Endometrial microvascular endothelial cells (primary cell): Measurements from ENCODE around the gene RTCA. TPM values are rescaled to one million over a fixed set of nuclear protein-coding genes. Genes with fewer than 3 reads are reported as not detected.
"Not testable (repeated sequence)": the region's sequence is repeated elsewhere in the genome, so short reads cannot be mapped to it uniquely, and the experiment has no call there.

Experiments used
- in situ Hi-C: cut with HindIII; loops from 2 replicates; pipeline ENCODE4 v1.10.0; 2017; ENCODE audit warnings: low sequenced_read_pairs, low pct_unique_long_range_greater_than_20kb; ENCODE audit errors: inconsistent ontology term
- total RNA-seq: library from RNA; depleted of rRNA; stranded (reverse); fragments of >200 nt; gene quantifications from one replicate; pipeline ENCODE4 v1.2.3, GENCODE V29; 2015; ENCODE audit errors: inconsistent ontology term

The RTCA gene
- total RNA-seq, result 42.4 TPM

DNA sequence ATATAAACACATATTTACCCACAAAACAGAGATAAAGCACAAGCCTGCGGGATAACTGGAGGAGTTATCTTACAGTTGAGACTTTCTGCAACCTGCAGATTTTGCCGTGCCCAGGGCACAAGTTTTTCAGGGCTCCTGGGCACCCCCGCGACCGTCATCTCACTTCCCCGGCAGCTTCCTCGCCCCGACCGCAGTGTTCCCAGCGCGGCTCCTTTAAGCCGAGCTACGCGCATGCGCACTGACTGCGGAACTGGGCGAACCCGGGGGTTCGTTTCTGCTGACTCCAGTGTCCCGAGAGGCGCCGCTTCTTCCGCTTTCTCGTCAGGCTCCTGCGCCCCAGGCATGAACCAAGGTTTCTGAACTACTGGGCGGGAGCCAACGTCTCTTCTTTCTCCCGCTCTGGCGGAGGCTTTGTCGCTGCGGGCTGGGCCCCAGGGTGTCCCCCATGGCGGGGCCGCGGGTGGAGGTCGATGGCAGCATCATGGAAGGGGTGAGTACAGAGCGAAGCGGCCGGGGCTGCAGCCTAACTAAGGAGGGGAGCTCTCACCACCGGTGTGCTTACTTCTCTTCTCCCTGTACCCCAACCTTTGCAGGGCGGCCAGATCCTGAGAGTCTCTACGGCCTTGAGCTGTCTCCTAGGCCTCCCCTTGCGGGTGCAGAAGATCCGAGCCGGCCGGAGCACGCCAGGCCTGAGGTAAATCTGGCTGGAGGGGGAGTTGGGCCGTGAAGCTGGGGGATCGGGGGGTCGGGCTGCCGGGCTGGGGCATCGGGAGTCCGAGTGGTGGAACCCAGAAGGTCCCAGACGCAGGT, at the start of gene RTCA:
RTCA (plus strand) TSS at position 286 of the 810 bp plus-strand sequence; CDS start at position 446, 160 bp downstream.
- in situ Hi-C loops, result no loop called here

DNA sequence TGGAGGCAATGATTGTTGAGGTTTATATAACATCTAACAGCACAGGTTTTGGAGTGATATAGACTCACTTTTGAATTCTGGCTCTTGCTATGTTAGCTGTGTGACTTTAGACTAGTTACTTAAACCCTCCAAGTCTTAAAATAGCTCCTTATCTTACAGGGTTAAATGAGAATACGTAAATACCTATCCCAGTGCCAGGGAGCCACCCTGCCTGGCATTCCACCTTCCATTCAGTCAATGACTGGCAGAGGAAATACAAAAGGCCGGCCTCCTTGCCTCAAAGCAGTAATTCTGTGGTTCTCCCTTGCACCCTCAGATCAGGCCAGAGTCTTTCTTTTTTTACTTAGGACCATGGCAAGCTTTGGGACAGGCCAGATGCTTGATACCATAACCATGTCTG, 48.2 kb upstream of the RTCA start:
- in situ Hi-C loops, result no loop called here

DNA sequence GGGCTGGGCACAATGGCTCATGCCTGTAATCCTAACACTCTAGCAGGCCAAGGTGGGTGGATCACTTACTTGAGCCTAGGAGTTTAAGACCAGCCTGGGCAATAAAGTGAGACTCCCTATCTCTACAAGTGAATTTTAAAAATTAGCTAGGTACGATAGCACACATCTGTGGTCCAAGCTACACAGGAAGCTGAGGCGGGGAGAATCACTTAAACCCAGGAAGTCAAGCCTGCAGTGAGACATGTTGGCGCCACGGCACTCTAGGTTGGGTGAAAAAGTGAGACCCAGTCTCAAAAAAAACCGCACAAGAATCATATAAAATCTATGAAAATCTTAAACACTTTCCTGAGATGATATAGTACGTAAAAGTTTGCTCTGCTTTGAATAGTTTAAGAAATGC, 46.6 kb upstream of the RTCA start:
- in situ Hi-C loops, result no loop called here

DNA sequence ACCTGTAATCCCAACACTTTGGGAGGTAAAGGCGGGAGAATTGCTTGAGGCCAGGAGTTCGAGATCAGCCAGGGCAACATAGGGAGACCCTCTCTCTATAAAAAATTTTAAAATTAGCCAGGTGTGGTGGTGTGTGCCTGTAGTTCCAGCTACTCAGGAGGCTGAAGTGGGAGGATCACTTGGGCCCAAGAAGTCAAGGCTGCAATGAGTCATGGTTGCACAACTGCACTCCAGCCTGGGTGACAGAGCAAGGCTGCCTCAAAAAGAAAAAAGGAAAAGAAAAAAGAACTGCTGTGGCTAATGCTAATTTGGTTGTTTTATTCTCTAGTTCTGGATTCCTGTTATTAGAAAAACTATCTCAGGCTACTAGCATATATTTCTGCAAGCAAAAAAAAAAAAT, 46.1 kb upstream of the RTCA start:
- in situ Hi-C loops, result no loop called here

DNA sequence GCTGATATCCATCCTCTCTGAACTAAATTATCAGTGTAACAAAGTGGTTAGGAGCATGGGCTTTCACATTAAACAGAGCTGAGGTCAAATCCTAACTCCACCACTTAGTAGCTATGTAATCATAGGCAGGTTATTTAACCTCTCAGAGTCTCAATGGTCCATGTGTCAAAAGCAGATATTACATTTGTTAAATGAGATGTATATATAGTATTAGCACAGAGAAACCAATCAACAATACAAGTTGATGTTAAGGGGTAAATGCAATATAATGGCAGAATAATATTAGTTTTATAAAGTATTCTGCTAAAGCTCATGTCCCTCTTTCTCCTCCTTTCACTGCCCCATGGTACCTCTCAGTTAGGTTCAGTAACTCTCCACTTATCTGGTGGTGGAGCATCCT, 43.6 kb upstream of the RTCA start:
- in situ Hi-C loops, result no loop called here

DNA sequence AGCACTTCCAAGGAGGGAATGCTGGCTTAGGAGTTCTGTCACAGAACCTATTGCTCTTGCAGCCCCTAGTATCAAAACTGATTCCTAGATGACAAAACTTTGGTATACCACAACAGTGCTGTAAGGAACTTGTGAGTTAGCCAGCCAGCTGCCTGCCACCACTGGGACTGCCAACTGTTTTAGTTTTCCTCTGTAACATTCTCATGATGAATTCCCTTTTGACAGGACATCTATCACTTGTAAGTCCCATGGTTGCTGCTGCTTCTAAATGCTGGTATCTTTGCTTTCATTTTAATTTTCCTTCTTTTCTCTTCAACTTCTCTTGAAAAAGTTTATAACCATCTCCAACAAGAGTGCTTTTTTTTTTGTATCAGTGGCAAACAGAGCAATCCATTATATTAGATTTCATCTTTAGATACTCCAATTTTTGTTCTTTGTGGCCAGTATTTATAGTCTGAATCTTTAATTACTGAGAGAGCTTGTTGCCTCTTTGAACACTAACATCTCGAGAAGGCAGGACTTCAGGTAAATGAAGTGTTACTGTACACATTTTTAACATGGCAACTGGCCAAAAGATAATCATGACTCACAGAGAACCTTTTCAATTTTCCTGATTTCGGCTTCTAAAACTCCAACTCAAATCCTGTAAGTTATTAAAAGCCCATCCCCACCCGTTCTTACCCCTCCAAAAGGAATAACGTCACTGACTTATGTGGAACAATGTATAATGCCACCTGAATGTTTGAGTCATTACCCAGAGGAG, 36.2 kb upstream of the RTCA start:
- in situ Hi-C loops, result no loop called here

DNA sequence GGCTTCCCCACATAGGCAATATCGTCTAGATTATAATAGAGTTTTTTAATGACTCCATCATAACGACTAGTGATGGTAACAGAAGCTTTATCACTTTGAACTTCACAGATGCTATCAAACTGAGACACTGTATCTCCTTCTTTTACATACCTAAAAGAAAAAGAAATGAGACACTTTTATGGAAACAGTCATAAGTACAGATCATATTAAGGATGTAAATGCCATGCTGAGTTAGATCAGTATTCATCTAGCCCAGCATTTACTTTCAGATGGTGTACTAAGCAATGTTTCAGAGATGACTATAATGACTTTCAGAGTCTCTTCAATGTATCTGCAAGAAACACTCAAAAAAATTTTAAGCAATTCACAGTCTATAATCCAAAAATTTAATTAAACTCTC, 35.3 kb upstream of the RTCA start:
- in situ Hi-C loops, result no loop called here

DNA sequence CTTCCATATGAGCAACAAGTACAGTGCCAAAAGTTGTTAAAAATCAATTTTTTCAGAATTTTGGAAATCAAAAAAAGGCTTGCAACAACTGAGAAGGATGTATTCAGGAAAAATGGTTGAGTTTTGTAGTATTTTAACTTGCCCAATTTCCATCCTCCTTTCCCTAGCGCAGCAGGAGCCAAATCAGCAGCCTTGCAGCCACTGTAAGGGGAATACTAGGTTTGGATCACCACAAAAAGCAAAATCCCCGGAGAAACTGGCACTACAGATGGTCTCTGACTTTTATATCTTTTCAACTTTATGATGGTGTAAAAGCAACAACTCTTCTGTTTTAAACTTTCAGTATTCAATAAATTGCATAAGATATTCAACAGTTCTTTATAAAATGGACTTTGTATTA, 34.3 kb upstream of the RTCA start:
- in situ Hi-C loops, result no loop called here

DNA sequence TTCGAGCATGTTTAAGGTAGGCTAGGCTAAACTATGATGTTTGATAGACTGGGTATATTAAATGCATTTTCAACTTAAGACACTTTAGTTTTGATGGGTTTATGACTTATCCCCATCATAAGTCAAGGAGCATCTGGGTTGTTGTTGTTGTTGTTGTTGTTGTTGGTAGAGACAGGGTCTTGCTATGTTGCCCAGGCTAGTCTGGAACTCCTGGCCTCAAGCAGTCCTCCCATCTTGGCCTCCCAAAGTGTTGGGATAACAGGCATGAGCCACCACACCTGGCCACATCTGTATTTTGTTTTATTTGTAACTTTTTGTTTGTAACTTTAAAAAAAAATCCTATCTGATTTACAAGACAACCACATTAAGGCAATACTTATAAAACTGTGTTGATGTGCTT, 33.9 kb upstream of the RTCA start:
- in situ Hi-C loops, result no loop called here

DNA sequence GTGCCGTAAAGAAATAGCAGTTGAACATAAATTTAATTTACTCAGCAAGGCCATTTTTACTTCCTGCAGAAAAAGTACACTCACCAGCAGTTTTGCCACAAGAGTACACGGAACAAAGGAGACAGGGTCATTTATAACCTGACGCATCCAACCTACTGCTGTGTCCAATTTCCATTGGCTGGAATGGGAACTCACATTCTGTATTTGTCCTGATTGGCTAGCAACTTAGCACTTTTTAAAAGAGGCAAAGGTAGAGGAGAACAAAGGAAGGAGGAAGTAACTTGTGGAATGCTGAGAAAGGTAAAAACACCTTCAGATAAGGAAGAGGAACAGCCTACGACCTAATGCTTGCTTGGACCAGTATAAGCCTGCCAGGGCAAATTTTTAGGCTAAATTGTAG, 32.5 kb upstream of the RTCA start:
- in situ Hi-C loops, result not testable (repeated sequence)

DNA sequence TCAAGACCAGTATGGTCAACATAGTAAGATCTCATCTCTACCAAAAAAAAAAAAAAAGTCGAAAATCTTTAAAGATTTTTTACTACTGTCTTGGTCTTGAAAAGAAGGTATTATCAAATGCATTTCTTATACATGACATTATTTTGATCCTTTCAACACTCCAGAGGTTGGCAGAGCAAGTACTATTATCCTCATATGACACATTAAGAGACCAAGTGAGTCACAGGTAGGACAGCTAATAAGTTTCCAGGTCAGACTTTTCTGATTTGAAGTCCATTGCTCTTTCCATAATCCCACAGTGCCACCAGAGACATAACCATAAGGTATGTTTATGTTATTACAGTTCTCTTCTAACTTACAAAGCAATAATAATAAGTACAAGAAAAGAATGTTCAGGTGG, 31.6 kb upstream of the RTCA start:
- in situ Hi-C loops, result no loop called here

DNA sequence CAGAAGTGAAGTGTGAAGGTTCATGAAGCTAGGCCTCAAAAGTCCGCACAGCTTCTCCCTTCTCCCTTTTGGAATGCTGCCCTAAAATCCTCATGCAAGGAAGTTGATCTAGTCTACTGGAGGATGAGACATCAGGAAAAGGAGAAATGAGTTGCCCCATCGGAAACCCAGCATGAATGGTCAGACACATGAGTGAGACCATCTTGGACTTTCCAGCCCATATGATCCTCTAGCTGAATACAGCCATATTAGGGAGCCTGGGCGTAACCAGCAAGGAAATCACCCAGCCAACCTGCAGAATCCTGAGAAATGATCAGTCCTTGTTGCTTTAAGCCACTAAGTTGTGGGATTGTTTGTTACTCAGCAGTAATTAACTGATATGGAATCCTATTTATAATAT, 28.9 kb upstream of the RTCA start:
- in situ Hi-C loops, result no loop called here

DNA sequence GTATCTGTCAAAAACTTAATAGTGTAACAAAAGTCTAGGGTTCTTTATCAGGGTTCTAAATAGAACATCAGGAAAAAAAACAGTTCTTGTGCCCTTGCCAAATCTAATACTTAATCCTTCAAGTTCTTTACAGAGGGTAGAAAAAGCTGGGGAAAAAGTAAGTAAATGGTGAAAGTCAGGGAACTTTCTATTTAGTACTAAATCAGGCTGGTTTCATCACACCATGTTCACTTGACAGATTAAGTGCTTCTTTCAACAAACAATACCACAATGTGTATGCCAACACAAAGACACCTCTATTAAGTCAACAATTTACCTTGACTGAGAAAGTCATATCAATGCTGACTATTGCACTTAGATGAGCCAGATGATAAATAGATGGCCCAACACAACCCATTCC, 26.1 kb upstream of the RTCA start:
- in situ Hi-C loops, result no loop called here

DNA sequence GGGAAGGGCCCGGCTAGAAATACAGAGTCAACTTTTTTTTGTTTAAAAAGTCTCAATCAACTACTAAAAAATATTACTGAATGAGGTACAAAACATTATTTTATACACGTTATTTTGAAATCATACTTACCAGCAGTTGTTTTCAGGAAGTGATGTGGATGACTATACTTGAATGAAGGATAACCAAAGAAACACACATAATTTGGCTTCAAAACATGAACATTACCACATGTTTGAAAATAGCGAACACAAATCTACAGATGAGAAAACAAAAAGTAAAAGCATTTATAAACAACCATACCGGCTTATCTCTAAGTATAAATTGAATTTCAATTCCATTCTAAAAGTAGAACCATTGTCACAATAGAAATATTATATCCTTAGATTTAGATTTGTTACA, 25.4 kb upstream of the RTCA start:
- in situ Hi-C loops, result no loop called here

DNA sequence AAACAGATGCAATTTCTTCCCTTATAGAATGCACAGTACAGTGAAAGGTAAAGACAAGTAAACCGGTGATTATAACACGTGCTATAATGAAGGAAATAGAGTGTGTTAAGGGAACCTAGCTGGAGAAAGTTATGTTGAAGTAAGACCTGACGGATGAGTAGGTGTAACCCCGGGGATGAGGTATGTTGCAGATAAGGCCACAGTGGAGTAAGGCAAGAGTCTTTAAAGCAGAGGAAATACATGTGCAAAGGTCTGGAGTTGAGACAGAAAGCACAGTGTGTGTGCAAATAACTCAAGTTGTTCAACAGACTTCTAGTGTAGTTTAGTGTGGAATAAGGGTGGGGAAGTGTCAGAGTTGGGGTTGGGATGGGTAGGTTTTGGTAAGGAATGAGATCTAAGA, 19.3 kb upstream of the RTCA start:
- in situ Hi-C loops, result no loop called here

DNA sequence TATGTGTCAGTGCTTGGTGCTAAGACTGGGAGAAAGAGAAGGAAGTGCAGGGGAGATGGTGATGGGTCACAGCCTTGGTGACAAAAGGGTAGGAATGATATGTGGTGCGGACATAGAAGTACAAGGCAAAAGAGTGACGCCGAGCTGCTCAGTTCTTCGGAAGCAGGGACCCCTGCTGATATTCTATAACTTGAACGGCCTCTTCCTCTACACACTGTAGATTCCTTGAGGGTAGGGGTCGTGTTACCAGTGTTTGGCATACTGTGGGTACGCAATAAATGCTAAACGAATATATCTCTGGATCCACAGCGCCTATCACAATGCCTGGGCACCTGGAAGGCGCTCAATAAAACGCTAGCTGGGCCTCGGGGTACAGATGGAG, 16.9 kb upstream of the RTCA start:
- in situ Hi-C loops, result no loop called here

DNA sequence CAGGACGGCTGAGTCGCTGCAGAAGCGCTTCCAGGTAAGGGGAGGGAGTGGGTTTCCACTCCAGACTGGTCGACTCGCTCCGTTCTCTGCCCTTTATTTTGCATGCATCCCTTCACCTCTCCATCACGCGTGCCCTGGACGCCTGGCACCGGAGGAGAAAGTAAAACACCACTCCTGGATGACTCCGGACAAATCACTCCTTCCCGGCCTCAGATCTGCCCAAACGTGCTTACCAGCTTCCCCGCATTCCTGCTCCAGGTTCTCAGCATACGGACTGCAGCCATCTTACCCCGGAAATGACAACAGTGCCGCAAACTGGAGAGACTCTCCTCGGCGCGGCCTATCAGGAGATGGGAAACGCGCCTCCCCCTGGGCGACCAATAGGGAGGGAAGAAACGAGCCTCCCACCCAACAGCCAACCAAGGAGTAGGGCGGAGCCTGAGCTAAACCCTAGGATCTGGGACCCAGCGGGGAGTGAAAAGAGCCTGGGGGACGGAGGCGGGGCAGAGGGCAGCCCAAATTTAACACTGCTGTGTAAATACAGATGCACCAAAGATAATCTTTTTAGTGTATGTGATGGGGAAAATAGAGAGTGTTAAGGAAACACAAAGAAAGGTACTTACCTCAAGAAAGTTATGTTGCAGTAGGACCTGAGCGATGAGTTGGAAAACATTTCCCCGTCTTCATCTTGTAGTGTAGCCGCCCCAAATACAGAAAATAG, 16.3 kb upstream of the RTCA start, which contains the start of gene DBT:
DBT (minus strand) TSS at position 298 of the 721 bp plus-strand sequence; CDS start at position 284, 14 bp downstream.
- in situ Hi-C loops, result no loop called here

DNA sequence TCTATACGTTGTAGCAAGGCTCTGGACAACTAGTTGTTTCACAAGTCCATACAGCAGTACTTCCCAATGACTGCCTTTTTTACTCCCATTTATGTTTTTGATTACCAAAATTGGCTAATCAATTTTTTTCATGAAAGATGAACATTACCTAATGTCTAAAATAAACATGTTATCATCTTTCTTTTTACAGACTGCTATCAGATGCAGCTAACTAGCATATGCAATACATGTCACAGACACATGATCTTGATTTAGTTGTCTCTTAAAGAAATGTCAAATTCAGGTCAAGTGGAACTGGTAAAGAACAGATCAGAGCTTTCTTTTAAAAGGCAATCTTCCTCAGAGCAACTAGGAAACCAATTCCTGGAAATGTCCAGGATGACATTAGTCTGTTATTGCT, 15.8 kb upstream of the RTCA start:
- in situ Hi-C loops, result no loop called here

DNA sequence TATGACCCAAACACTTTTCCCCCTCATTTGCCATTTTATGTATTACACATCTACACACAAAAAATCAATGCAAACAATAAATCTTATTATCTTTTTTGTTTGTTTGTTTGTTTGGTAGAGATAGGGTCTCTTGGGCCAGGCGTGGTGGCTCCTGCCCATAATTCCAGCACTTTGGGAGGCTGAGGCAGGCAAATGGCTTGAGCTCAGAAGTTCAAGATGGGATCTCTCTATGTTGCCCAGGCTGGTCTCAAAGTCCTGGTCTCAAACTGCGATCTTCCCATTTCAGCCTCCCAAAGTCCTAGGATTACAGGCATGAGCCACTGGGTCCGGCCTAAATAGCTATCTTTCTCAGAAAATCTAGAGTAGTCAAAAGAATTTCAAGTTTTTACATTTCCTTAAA, 15.2 kb upstream of the RTCA start:
- in situ Hi-C loops, result no loop called here

DNA sequence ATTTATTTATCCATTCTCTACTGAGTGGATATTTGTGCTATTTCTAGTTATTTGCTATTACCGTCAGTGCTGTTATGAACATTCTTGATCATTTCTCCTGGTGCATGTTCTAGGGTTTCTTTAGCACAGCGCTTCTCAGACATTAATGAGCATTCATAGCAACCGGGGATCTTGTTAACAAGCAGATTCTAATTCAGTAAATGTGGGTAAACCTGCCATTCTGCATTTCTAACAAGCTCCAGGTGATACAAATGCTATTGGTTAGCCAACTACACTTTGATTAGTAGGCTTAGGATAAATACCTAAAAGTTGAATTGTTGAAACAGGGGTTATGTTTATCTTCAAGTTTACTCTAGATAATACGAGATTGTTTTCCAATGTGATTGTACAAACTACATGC, 13.1 kb upstream of the RTCA start:
- in situ Hi-C loops, result no loop called here
